ENCODE data around the gene UBE2E1.

- TF ChIP-seq POLR2A (IDR thresholded peaks at IDR 0.05; ENCODE audit: extremely low read depth, insufficient read length) (no peak), MAX (IDR thresholded peaks at IDR 0.05; ENCODE audit: low read depth, low read length) (no peak)
Observed at GRCh38 chr3:23764407-23764806, 41.3 kb upstream of the UBE2E1 start.

Measured in NB4 (cell line).